Erythroblast (primary cell): ENCODE measurements around the gene TGFBR1.

Source experiments
- GATA1 ChIP-seq: IDR thresholded peaks from 2 replicates; pipeline ENCODE4 v1.6.1; 2011; ENCODE audit warnings: low read depth, mild to moderate bottlenecking, control low read depth, low read length, moderate library complexity
- POLR2A ChIP-seq: IDR thresholded peaks from 2 replicates; pipeline ENCODE4 v1.6.1; 2011; ENCODE audit warnings: mild to moderate bottlenecking, low read length

DNA sequence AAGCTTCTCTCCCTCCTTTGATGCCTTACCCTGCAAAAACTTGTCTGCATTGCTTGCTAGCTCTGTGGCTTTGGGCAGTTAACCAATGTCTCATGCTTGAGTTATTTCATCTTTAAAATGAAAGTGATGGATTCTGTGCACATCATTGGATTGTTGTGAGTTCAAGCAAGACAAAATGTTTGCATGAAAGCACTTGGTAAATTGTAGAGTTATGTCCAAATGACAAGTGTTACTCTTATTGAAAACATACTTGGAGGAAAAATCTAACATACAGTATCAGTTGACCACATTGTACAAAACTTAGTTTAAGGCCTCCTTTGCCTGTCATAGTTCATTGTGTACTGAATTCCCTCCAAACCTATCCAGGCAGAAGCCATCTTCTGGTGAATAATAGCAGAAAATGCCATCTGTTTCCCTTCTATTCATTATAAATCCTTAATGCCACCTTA lies 30.0 kb downstream of the TGFBR1 start:
- TF ChIP-seq POLR2A (no peak), GATA1 (no peak)
